Measurements from ENCODE around the gene PAK6.

The PAK6 gene

GRCh38 chr15:40265355-40265754, 26.5 kb downstream of the PAK6 start:
- H3K4me3 ChIP-seq (ENCODE audit: low read depth, low read length) = no peak overlapping the region
- POLR2A ChIA-PET = interaction anchor here (0.6 kb wide), 1 partner anchor 156 kb away, joined by 3 read pairs; no protein-coding TSS in a partner anchor
- CTCF ChIA-PET = interaction anchor here (2.7 to 20.1 kb wide), 3 partner anchors 10 to 44 kb away, joined by 7 to 1718 read pairs (median 419); partner anchors contain the start of gene PAK6
- DNase-seq (ENCODE audit: low read depth, low spot score) = no peak
- TF ChIP-seq CTCF (IDR thresholded peaks at IDR 0.05; ENCODE audit: insufficient read depth, low read length, missing control alignments) = no peak

- DNase-seq (ENCODE audit: low read depth, low spot score) = no peak
- no peak overlapping the region for H3K4me3 ChIP-seq (ENCODE audit: low read depth, low read length)
- POLR2A ChIA-PET = interaction anchor here (0.6 kb wide), 1 partner anchor 156 kb away, joined by 3 read pairs; no protein-coding TSS in a partner anchor
- CTCF ChIA-PET = interaction anchor here (1.0 to 20.1 kb wide), 3 partner anchors 10 to 220 kb away, joined by 5 to 1718 read pairs (median 419); partner anchors contain the start of gene PAK6
- no peak for TF ChIP-seq CTCF (IDR thresholded peaks at IDR 0.05; ENCODE audit: insufficient read depth, low read length, missing control alignments)
Observed at GRCh38 chr15:40265875-40266274, 27.0 kb downstream of the PAK6 start.

GRCh38 chr15:40266828-40267304, 28.0 kb downstream of the PAK6 start:
- POLR2A ChIA-PET = no interaction called here
- no peak overlapping the region for H3K4me3 ChIP-seq (ENCODE audit: low read depth, low read length)
- CTCF ChIA-PET = interaction anchor here (0.7 to 20.1 kb wide), 5 partner anchors 9 to 221 kb away, joined by 3 to 1718 read pairs (median 419); partner anchors contain the start of genes INAFM2, PAK6 and PLCB2
- TF ChIP-seq CTCF (IDR thresholded peaks at IDR 0.05; ENCODE audit: insufficient read depth, low read length, missing control alignments) = no peak
- DNase-seq (ENCODE audit: low read depth, low spot score) = peak; percentile 51

- TF ChIP-seq CTCF (IDR thresholded peaks at IDR 0.05; ENCODE audit: insufficient read depth, low read length, missing control alignments) = no peak
- no peak for DNase-seq (ENCODE audit: low read depth, low spot score)
- no peak overlapping the region for H3K4me3 ChIP-seq (ENCODE audit: low read depth, low read length)
- ChIA-PET CTCF (interaction anchor here (0.7 to 20.1 kb wide), 5 partner anchors 8 to 222 kb away, joined by 3 to 1718 read pairs (median 419); partner anchors contain the start of genes INAFM2, PAK6 and PLCB2), POLR2A (no interaction called here)
Observed at GRCh38 chr15:40267670-40268069, 28.8 kb downstream of the PAK6 start.

- ChIA-PET CTCF (interaction anchor here (0.9 to 20.1 kb wide), 7 partner anchors 6 to 230 kb away, joined by 3 to 1718 read pairs (median 286); partner anchors contain the start of genes INAFM2, PAK6, PLCB2 and SRP14), POLR2A (no interaction called here)
- DNase-seq (ENCODE audit: low read depth, low spot score) = no peak
Observed at GRCh38 chr15:40269604-40270003, 30.7 kb downstream of the PAK6 start.

More at GRCh38 chr15:40269604-40270003, 30.7 kb downstream of the PAK6 start:
- H3K4me3 ChIP-seq (ENCODE audit: low read depth, low read length) = no peak overlapping the region
- no peak for TF ChIP-seq CTCF (IDR thresholded peaks at IDR 0.05; ENCODE audit: insufficient read depth, low read length, missing control alignments)

All from AG04449 (cell line).